Measurements from ENCODE around the gene CDH23.

GRCh38 chr10:71772832-71773220 lies 376.1 kb downstream of the CDH23 start:
- TF ChIP-seq MTA3 (IDR thresholded peaks at IDR 0.05; ENCODE audit: borderline replicate concordance) (no peak), POLR2AphosphoS5 (IDR thresholded peaks at IDR 0.05; ENCODE audit: control insufficient read depth, insufficient read depth, low read depth, low read length) (no peak), CREB5 (CRISPR knock-in tag; IDR thresholded peaks at IDR 0.05) (no peak), EP300 (IDR thresholded peaks at IDR 0.05; ENCODE audit: low read length) (no peak), ZBTB12 (CRISPR knock-in tag; IDR thresholded peaks at IDR 0.05) (no peak)
